ENCODE results near the gene ARRB1. TPM values are rescaled to one million over a fixed set of nuclear protein-coding genes. Genes with fewer than 3 reads are reported as not detected.

Gene ARRB1
- polyA plus RNA-seq, 1 of the 3 experiments (the other 2 are of a cell fraction) = 7.0 TPM

DNA sequence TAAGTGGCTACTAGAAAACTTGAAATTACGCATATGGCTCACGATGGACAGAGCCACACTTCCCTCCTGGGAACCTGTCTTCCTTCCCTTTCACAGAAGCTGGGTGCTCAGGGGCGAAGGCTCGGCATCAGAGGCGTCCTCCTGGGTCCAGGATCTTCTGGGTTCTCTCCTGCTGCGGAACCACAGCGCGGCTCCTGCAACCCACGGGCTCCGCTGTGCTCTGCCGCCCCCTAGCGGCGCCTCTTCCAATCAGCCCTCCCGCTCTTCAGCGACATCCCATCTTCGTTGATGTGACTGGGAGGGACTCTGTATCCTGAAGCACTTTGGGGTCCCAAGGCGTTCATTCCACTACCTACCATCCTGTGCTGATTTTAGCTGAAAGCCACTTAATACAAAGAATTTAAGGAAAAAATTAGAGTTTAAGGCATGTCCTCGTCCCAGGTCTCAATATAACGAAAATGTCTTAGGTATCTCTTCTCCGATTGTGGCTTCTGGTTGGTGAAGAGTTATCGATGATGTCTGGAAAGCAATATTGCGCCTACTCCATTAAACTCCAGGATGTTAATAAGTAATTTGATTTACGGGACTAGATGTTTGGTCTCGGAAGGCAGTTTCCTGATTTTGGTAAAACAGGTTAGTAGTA, 33.1 kb upstream of the ARRB1 start (continued):
- TF ChIP-seq, protein P1, sequence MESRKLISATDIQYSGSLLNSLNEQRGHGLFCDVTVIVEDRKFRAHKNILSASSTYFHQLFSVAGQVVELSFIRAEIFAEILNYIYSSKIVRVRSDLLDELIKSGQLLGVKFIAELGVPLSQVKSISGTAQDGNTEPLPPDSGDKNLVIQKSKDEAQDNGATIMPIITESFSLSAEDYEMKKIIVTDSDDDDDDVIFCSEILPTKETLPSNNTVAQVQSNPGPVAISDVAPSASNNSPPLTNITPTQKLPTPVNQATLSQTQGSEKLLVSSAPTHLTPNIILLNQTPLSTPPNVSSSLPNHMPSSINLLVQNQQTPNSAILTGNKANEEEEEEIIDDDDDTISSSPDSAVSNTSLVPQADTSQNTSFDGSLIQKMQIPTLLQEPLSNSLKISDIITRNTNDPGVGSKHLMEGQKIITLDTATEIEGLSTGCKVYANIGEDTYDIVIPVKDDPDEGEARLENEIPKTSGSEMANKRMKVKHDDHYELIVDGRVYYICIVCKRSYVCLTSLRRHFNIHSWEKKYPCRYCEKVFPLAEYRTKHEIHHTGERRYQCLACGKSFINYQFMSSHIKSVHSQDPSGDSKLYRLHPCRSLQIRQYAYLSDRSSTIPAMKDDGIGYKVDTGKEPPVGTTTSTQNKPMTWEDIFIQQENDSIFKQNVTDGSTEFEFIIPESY (IDR thresholded peaks at IDR 0.05; ENCODE audit: borderline replicate concordance, low read depth) = no peak
- TF ChIP-seq, protein P2, sequence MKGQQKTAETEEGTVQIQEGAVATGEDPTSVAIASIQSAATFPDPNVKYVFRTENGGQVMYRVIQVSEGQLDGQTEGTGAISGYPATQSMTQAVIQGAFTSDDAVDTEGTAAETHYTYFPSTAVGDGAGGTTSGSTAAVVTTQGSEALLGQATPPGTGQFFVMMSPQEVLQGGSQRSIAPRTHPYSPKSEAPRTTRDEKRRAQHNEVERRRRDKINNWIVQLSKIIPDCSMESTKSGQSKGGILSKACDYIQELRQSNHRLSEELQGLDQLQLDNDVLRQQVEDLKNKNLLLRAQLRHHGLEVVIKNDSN (IDR thresholded peaks at IDR 0.05; ENCODE audit: borderline replicate concordance, low read depth) = no peak
- TF ChIP-seq GATA2 (CRISPR knock-in tag; IDR thresholded peaks at IDR 0.05) = no peak
- no peak for TF ChIP-seq FOXJ3 (CRISPR knock-in tag; IDR thresholded peaks at IDR 0.05)
- no peak for TF ChIP-seq TAF1 (IDR thresholded peaks at IDR 0.05; ENCODE audit: borderline replicate concordance, low read depth, low read length)
- TF ChIP-seq ELF1 (IDR thresholded peaks at IDR 0.05) = no peak
- TF ChIP-seq RXRA (IDR thresholded peaks at IDR 0.05; ENCODE audit: borderline replicate concordance, low read depth) = no peak
- no peak for TF ChIP-seq EZH2phosphoT487 (IDR thresholded peaks at IDR 0.05; ENCODE audit: borderline replicate concordance, low read depth)
- TF ChIP-seq, protein P3, sequence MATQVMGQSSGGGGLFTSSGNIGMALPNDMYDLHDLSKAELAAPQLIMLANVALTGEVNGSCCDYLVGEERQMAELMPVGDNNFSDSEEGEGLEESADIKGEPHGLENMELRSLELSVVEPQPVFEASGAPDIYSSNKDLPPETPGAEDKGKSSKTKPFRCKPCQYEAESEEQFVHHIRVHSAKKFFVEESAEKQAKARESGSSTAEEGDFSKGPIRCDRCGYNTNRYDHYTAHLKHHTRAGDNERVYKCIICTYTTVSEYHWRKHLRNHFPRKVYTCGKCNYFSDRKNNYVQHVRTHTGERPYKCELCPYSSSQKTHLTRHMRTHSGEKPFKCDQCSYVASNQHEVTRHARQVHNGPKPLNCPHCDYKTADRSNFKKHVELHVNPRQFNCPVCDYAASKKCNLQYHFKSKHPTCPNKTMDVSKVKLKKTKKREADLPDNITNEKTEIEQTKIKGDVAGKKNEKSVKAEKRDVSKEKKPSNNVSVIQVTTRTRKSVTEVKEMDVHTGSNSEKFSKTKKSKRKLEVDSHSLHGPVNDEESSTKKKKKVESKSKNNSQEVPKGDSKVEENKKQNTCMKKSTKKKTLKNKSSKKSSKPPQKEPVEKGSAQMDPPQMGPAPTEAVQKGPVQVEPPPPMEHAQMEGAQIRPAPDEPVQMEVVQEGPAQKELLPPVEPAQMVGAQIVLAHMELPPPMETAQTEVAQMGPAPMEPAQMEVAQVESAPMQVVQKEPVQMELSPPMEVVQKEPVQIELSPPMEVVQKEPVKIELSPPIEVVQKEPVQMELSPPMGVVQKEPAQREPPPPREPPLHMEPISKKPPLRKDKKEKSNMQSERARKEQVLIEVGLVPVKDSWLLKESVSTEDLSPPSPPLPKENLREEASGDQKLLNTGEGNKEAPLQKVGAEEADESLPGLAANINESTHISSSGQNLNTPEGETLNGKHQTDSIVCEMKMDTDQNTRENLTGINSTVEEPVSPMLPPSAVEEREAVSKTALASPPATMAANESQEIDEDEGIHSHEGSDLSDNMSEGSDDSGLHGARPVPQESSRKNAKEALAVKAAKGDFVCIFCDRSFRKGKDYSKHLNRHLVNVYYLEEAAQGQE (IDR thresholded peaks at IDR 0.05; ENCODE audit: low read depth, low read length) = no peak
- TF ChIP-seq RFX5 (IDR thresholded peaks at IDR 0.05; ENCODE audit: low read length) = no peak
- no peak for TF ChIP-seq FOSL2 (IDR thresholded peaks at IDR 0.05; ENCODE audit: borderline replicate concordance, low read depth)
- TF ChIP-seq, protein P4, sequence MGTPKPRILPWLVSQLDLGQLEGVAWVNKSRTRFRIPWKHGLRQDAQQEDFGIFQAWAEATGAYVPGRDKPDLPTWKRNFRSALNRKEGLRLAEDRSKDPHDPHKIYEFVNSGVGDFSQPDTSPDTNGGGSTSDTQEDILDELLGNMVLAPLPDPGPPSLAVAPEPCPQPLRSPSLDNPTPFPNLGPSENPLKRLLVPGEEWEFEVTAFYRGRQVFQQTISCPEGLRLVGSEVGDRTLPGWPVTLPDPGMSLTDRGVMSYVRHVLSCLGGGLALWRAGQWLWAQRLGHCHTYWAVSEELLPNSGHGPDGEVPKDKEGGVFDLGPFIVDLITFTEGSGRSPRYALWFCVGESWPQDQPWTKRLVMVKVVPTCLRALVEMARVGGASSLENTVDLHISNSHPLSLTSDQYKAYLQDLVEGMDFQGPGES (IDR thresholded peaks at IDR 0.05; ENCODE audit: low read depth, low read length) = no peak
- TF ChIP-seq MXI1 (IDR thresholded peaks at IDR 0.05; ENCODE audit: low read depth, low read length) = no peak
- TF ChIP-seq TEAD4 (IDR thresholded peaks at IDR 0.05; ENCODE audit: borderline replicate concordance, insufficient read depth) = no peak
- no peak for TF ChIP-seq SIN3A (IDR thresholded peaks at IDR 0.05; ENCODE audit: borderline replicate concordance, low read depth, low read length)
- TF ChIP-seq NFIC (IDR thresholded peaks at IDR 0.05; ENCODE audit: borderline replicate concordance) = no peak

Measured in SK-N-SH (cell line).